GM19372 (cell line): ENCODE data around the gene GJC3.
"Not testable (repeated sequence)": the region's sequence is repeated elsewhere in the genome, so short reads cannot be mapped to it uniquely, and the experiment has no call there.

Source experiments
- ATAC-seq: cut with Tn5 transposase; IDR thresholded peaks from one replicate; pipeline ENCODE4 v1.9.1; 2021; ENCODE audit warnings: mild to moderate bottlenecking, low read depth, moderate library complexity; ENCODE audit not compliant: unreplicated experiment

GJC3 gene

GRCh38 chr7:99928994-99929729 lies at the start of gene GJC3:
Gene GJC3, minus strand, starts transcription at chr7:99929620. Its CDS starts 0 bp downstream, at chr7:99929620.
- ATAC-seq: no peak

- ATAC-seq: no peak
Measured at GRCh38 chr7:99976626-99977025, 47.2 kb upstream of the GJC3 start.

- no peak for ATAC-seq
Measured at GRCh38 chr7:99975782-99976521, 46.5 kb upstream of the GJC3 start, which contains the start of gene AZGP1. Gene AZGP1, minus strand, starts transcription at chr7:99976031. Its CDS starts 11 bp downstream, at chr7:99976020.

GRCh38 chr7:99974681-99975080 lies 45.3 kb upstream of the GJC3 start:
- ATAC-seq: no peak

GRCh38 chr7:99973817-99974216 lies 44.4 kb upstream of the GJC3 start:
- ATAC-seq: not testable (repeated sequence)

GRCh38 chr7:99971242-99971641 lies 41.8 kb upstream of the GJC3 start:
- no peak for ATAC-seq

- ATAC-seq: not testable (repeated sequence)
Measured at GRCh38 chr7:99969813-99970212, 40.4 kb upstream of the GJC3 start.

- no peak for ATAC-seq
Measured at GRCh38 chr7:99969298-99969697, 39.9 kb upstream of the GJC3 start.

- ATAC-seq: no peak
Measured at GRCh38 chr7:99958564-99959227, 29.3 kb upstream of the GJC3 start.

GRCh38 chr7:99955247-99955646 lies 25.8 kb upstream of the GJC3 start:
- ATAC-seq: no peak

- ATAC-seq: not testable (repeated sequence)
Measured at GRCh38 chr7:99954643-99955042, 25.2 kb upstream of the GJC3 start.

GRCh38 chr7:99953649-99954048 lies 24.2 kb upstream of the GJC3 start:
- no peak for ATAC-seq

- not testable (repeated sequence) for ATAC-seq
Measured at GRCh38 chr7:99952649-99953048, 23.2 kb upstream of the GJC3 start.

GRCh38 chr7:99950819-99951218 lies 21.4 kb upstream of the GJC3 start:
- ATAC-seq: not testable (repeated sequence)

GRCh38 chr7:99949645-99950228 lies 20.3 kb upstream of the GJC3 start:
- ATAC-seq: no peak

- ATAC-seq: no peak
Measured at GRCh38 chr7:99947608-99948007, 18.2 kb upstream of the GJC3 start.

GRCh38 chr7:99944497-99945070 lies 15.2 kb upstream of the GJC3 start:
- no peak for ATAC-seq

GRCh38 chr7:99943641-99944496 lies 14.4 kb upstream of the GJC3 start:
- ATAC-seq: no peak

- no peak for ATAC-seq
Measured at GRCh38 chr7:99938296-99938695, 8.9 kb upstream of the GJC3 start.

- ATAC-seq: not testable (repeated sequence)
Measured at GRCh38 chr7:99935009-99935408, 5.6 kb upstream of the GJC3 start.
